Astrocyte (in vitro differentiated cells and primary cell): ENCODE data around the gene STXBP3. TPM values are rescaled to one million over a fixed set of nuclear protein-coding genes. Genes with fewer than 3 reads are reported as not detected.
"Not testable (repeated sequence)": the region's sequence is repeated elsewhere in the genome, so short reads cannot be mapped to it uniquely, and the experiment has no call there.

Experiments used
- DNase-seq: peaks from one replicate; pipeline ENCODE4 v3.0.0-alpha.2; 2010; ENCODE audit warnings: low read depth
- FAIRE-seq: peaks from 2 replicates; lab custom pipeline; 2011; peaks lifted over from hg19 to GRCh38; lab: Jason Lieb, UNC
- H2AFZ ChIP-seq: 2 replicates; pipeline ENCODE4 v1.6.0; 2012; ENCODE audit warnings: low read depth, low read length, inconsistent platforms
- H3K27ac ChIP-seq: 2 replicates; pipeline ENCODE4 v1.5.1; 2011; ENCODE audit warnings: low read depth, low read length, inconsistent platforms
- H3K27me3 ChIP-seq: 2 replicates; pipeline ENCODE4 v1.6.0; 2011; ENCODE audit warnings: low read length, inconsistent platforms; ENCODE audit not compliant: insufficient read depth
- H3K36me3 ChIP-seq: 2 replicates; pipeline ENCODE4 v1.5.1; 2011; ENCODE audit warnings: low read length, inconsistent platforms; ENCODE audit not compliant: insufficient read depth
- H3K4me1 ChIP-seq: 2 replicates; pipeline ENCODE4 v1.5.1; 2011; ENCODE audit warnings: low read length, inconsistent platforms; ENCODE audit not compliant: insufficient read depth
- H3K4me2 ChIP-seq: 2 replicates; pipeline ENCODE4 v1.6.0; 2012; ENCODE audit warnings: low read length, inconsistent platforms
- H3K4me3 ChIP-seq: 2 replicates; pipeline ENCODE4 v1.5.1; 2011; ENCODE audit warnings: low read depth, mild to moderate bottlenecking, low read length, inconsistent platforms; ENCODE audit not compliant: insufficient read depth
- H3K79me2 ChIP-seq: 2 replicates; pipeline ENCODE4 v1.6.0; 2012; ENCODE audit warnings: mild to moderate bottlenecking, low read length, inconsistent platforms; ENCODE audit not compliant: insufficient read depth
- H3K9ac ChIP-seq: 2 replicates; pipeline ENCODE4 v1.6.0; 2012; ENCODE audit warnings: mild to moderate bottlenecking, low read length, inconsistent platforms
- H3K9me3 ChIP-seq: 2 replicates; pipeline ENCODE4 v1.5.1; 2012; ENCODE audit warnings: low read depth, mild to moderate bottlenecking, low read length, inconsistent platforms; ENCODE audit not compliant: insufficient read depth
- H4K20me1 ChIP-seq: 2 replicates; pipeline ENCODE4 v1.6.0; 2012; ENCODE audit warnings: low read length, inconsistent platforms; ENCODE audit not compliant: insufficient read depth
- H3K27ac Mint-ChIP-seq: one replicate; pipeline ENCODE4 v1.8.0; 2021; ENCODE audit warnings: mild to moderate bottlenecking, mixed read lengths; ENCODE audit not compliant: unreplicated experiment
- H3K27me3 Mint-ChIP-seq: one replicate; pipeline ENCODE4 v1.8.0; 2021; ENCODE audit warnings: low read depth, mixed read lengths; ENCODE audit not compliant: unreplicated experiment
- H3K36me3 Mint-ChIP-seq: one replicate; pipeline ENCODE4 v1.8.0; 2021; ENCODE audit warnings: low read depth, mixed read lengths; ENCODE audit not compliant: unreplicated experiment
- H3K4me1 Mint-ChIP-seq: one replicate; pipeline ENCODE4 v1.8.0; 2021; ENCODE audit warnings: low read depth, mixed read lengths; ENCODE audit not compliant: unreplicated experiment
- H3K4me3 Mint-ChIP-seq: one replicate; pipeline ENCODE4 v1.8.0; 2021; ENCODE audit warnings: mild to moderate bottlenecking, moderate library complexity, mixed read lengths; ENCODE audit not compliant: unreplicated experiment
- H3K9me3 Mint-ChIP-seq: one replicate; pipeline ENCODE4 v1.8.0; 2021; ENCODE audit warnings: mild to moderate bottlenecking, mixed read lengths; ENCODE audit not compliant: unreplicated experiment
- EZH2 ChIP-seq: IDR thresholded peaks from 2 replicates; pipeline ENCODE4 v1.6.1; 2012; ENCODE audit warnings: mild to moderate bottlenecking, low read length, inconsistent platforms; ENCODE audit not compliant: insufficient read depth
- total RNA-seq: library from RNA; stranded (reverse); gene quantifications from 2 replicates; pipeline ENCODE4 v1.2.1, GENCODE V29; 2021
- TF ChIP-seq, protein P1 (sequence below): IDR thresholded peaks from 2 replicates; pipeline ENCODE4 v1.5.1; 2011; ENCODE audit warnings: low read depth, mild to moderate bottlenecking, inconsistent platforms, low read length, moderate library complexity; ENCODE audit not compliant: insufficient read depth

STXBP3 gene
- total RNA-seq, 1 donor from 2014 or later: 48.5 TPM

DNA sequence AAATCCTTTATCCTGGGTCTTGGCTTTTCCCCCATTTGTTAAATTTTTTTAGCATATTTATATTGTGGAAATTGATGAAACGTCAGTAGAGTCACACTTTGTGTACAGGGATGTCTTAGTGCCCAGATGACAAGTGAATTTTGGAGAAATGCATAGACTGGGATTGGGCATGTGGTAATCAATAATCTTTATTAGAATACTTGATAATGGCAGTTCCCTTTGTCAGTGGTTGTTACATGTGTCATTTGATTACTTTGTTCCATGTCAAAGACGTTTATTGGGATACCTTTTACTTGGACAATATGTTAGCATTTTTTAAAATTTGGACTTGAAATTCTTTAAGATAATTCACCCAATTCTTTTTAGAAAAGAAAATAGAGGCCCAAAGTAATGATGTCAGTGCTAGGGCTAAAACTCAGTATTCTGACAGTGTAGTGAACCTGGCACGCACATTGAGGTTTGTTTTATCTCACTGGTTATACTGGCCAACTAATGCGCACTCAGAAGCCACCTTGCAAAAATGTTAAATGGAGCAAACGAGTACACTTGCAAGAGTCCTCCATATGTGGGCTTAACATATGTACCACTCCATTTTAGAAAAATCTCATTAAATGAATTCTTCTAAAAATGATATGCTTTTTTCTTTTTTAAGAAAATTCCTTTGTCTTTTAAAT is 45.2 kb upstream of the STXBP3 start:
- TF ChIP-seq, protein P1, sequence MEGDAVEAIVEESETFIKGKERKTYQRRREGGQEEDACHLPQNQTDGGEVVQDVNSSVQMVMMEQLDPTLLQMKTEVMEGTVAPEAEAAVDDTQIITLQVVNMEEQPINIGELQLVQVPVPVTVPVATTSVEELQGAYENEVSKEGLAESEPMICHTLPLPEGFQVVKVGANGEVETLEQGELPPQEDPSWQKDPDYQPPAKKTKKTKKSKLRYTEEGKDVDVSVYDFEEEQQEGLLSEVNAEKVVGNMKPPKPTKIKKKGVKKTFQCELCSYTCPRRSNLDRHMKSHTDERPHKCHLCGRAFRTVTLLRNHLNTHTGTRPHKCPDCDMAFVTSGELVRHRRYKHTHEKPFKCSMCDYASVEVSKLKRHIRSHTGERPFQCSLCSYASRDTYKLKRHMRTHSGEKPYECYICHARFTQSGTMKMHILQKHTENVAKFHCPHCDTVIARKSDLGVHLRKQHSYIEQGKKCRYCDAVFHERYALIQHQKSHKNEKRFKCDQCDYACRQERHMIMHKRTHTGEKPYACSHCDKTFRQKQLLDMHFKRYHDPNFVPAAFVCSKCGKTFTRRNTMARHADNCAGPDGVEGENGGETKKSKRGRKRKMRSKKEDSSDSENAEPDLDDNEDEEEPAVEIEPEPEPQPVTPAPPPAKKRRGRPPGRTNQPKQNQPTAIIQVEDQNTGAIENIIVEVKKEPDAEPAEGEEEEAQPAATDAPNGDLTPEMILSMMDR: no peak
- no peak for TF ChIP-seq EZH2
- no peak for DNase-seq
- H3K27ac ChIP-seq: no peak overlapping the region
- H3K27me3 ChIP-seq: no peaks in the 10 kb centered on the region
- H3K36me3 ChIP-seq: peaks cover 47% of the 10 kb centered on the region
- H3K4me3 Mint-ChIP-seq: no peak overlapping the region
- no peaks in the 10 kb centered on the region for H3K9me3 ChIP-seq
- peaks cover 14% of the 10 kb centered on the region for H3K4me1 ChIP-seq
- peaks cover 16% of the 10 kb centered on the region for H3K36me3 Mint-ChIP-seq
- peaks cover 2% of the 10 kb centered on the region for H3K9me3 Mint-ChIP-seq
- no peaks in the 10 kb centered on the region for H3K27me3 Mint-ChIP-seq
- peaks cover 8% of the 10 kb centered on the region for H3K4me1 Mint-ChIP-seq
- no peak overlapping the region for H3K4me2 ChIP-seq
- H3K4me3 ChIP-seq: no peak overlapping the region
- FAIRE-seq: no peak
- H2AFZ ChIP-seq: no peak overlapping the region
- H3K79me2 ChIP-seq: peaks cover 18% of the 10 kb centered on the region
- H3K27ac Mint-ChIP-seq: no peak overlapping the region
- no peak overlapping the region for H3K9ac ChIP-seq
- peaks cover 29% of the 10 kb centered on the region for H4K20me1 ChIP-seq

DNA sequence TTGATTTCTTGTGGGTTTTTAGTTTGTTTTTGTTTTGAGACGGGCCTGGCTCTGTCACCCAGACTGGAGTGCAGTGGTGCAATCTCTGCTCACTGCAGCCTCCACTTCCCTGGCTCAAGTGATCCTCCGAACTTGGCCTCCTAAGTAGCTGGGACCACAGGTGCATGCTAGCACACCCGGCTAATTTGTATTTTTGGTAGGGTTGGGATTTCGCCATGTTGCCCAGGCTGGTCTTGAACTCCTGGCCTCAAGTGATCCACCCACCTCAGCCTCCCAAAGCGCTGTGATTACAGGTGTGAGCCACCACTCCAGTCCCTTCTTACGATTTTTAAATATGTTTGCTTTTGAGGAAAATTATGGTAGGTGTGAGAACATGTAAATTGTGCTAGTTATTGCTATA is 44.4 kb upstream of the STXBP3 start:
- not testable (repeated sequence) for FAIRE-seq, H3K4me3 Mint-ChIP-seq, H3K27ac ChIP-seq, H3K27me3 Mint-ChIP-seq, H3K27ac Mint-ChIP-seq, H3K9ac ChIP-seq, H3K4me2 ChIP-seq, H3K9me3 Mint-ChIP-seq, H2AFZ ChIP-seq, H3K27me3 ChIP-seq, H3K4me1 Mint-ChIP-seq, H3K9me3 ChIP-seq, H3K4me3 ChIP-seq, DNase-seq
- H3K36me3 ChIP-seq: peaks cover 39% of the 10 kb centered on the region
- peaks cover 14% of the 10 kb centered on the region for H3K4me1 ChIP-seq
- H4K20me1 ChIP-seq: peaks cover 21% of the 10 kb centered on the region
- peaks cover 16% of the 10 kb centered on the region for H3K36me3 Mint-ChIP-seq
- peaks cover 10% of the 10 kb centered on the region for H3K79me2 ChIP-seq

DNA sequence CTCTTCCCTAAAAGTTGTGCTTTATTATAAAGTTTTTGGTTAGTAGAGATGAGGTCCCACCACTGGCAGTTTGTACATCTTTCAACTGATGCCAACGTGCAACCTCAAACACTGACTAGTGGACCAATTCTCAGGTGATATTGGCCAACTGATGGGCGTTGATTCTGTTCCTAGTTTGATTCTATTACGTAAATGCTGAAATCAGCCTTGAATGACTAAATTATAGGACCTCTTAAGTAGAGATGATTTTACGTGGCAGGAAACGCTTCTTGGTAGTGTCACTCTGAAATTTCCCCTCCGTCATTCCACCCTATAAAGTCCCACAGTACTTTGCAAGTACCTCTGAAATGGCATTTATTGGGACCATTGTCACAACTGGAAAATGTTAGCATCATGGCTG is 42.5 kb upstream of the STXBP3 start:
- DNase-seq: no peak
- H2AFZ ChIP-seq: no peak overlapping the region
- no peak overlapping the region for H3K4me3 ChIP-seq
- H3K9ac ChIP-seq: no peak overlapping the region
- peaks cover 12% of the 10 kb centered on the region for H3K36me3 Mint-ChIP-seq
- no peak for TF ChIP-seq EZH2
- TF ChIP-seq, protein P1: no peak
- no peaks in the 10 kb centered on the region for H3K9me3 ChIP-seq
- H3K27ac Mint-ChIP-seq: peak overlapping the region; percentile 1
- no peaks in the 10 kb centered on the region for H3K79me2 ChIP-seq
- no peaks in the 10 kb centered on the region for H3K27me3 Mint-ChIP-seq
- H3K9me3 Mint-ChIP-seq: peaks cover 2% of the 10 kb centered on the region
- peaks cover 21% of the 10 kb centered on the region for H3K36me3 ChIP-seq
- H4K20me1 ChIP-seq: peaks cover 11% of the 10 kb centered on the region
- peak overlapping the region; percentile 67 for H3K4me2 ChIP-seq
- no peak for FAIRE-seq
- peaks cover 8% of the 10 kb centered on the region for H3K4me1 Mint-ChIP-seq
- no peaks in the 10 kb centered on the region for H3K27me3 ChIP-seq
- H3K4me1 ChIP-seq: peaks cover 14% of the 10 kb centered on the region
- H3K4me3 Mint-ChIP-seq: no peak overlapping the region
- H3K27ac ChIP-seq: peak overlapping the region; percentile 5
